Mucosa of rectum (tissue), 2 donors: ENCODE results near the gene THAP3.

Source experiments
- H3K27ac ChIP-seq, 2 donors: one replicate each; pipeline ENCODE4 v1.7.0; 2013; ENCODE audit warnings: inconsistent platforms in 2 of 2, low read depth in 2 of 2, low read length in 2 of 2
- H3K27me3 ChIP-seq, 2 donors: one replicate each; pipeline ENCODE4 v1.7.0; 2013; ENCODE audit warnings: low read length in 2 of 2; ENCODE audit not compliant: control insufficient read depth in 2 of 2, insufficient read depth in 2 of 2
- H3K36me3 ChIP-seq, 2 donors: one replicate each; pipeline ENCODE4 v1.7.0; 2013; ENCODE audit warnings: low read length in 2 of 2; ENCODE audit not compliant: control insufficient read depth in 2 of 2, insufficient read depth in 2 of 2
- H3K4me1 ChIP-seq, 2 donors: one replicate each; pipeline ENCODE4 v1.7.0; 2013; ENCODE audit warnings: low read length in 2 of 2, mild to moderate bottlenecking in 1 of 2; ENCODE audit not compliant: control insufficient read depth in 2 of 2, insufficient read depth in 2 of 2
- H3K4me3 ChIP-seq, 2 donors: one replicate each; pipeline ENCODE4 v1.7.0; 2013; ENCODE audit warnings: low read length in 2 of 2
- H3K9ac ChIP-seq, 2 donors: one replicate each; pipeline ENCODE4 v1.7.0; 2013; ENCODE audit warnings: low read length in 2 of 2, low read depth in 1 of 2, mild to moderate bottlenecking in 1 of 2
- H3K9me3 ChIP-seq, 2 donors: one replicate each; pipeline ENCODE4 v1.7.0; 2013; ENCODE audit warnings: low read length in 2 of 2; ENCODE audit not compliant: control insufficient read depth in 2 of 2
- donor health status: healthy.
- donor health status: Normal muscosa, but diverticular disease.

Gene THAP3

GRCh38 chr1:6584126-6585080 lies 40.3 kb upstream of the THAP3 start:
- no peaks in the 10 kb centered on the region for H3K9me3 ChIP-seq
- H3K9ac ChIP-seq: no peak overlapping the region
- peaks cover 12 to 26% of the 10 kb centered on the region in 2 donors for H3K36me3 ChIP-seq
- H3K4me1 ChIP-seq: peaks cover 25 to 38% of the 10 kb centered on the region in 2 donors
- no peaks in the 10 kb centered on the region for H3K27me3 ChIP-seq
- no peak overlapping the region for H3K4me3 ChIP-seq
- H3K27ac ChIP-seq: no peak overlapping the region

GRCh38 chr1:6585081-6585722 lies 39.5 kb upstream of the THAP3 start:
- Histone ChIP-seq H3K27me3 (no peaks in the 10 kb centered on the region), H3K36me3 (peaks cover 13 to 33% of the 10 kb centered on the region in 2 donors), H3K9me3 (no peaks in the 10 kb centered on the region), H3K9ac (no peak overlapping the region), H3K27ac (no peak overlapping the region), H3K4me3 (no peak overlapping the region), H3K4me1 (peaks cover 24 to 36% of the 10 kb centered on the region in 2 donors)

DNA sequence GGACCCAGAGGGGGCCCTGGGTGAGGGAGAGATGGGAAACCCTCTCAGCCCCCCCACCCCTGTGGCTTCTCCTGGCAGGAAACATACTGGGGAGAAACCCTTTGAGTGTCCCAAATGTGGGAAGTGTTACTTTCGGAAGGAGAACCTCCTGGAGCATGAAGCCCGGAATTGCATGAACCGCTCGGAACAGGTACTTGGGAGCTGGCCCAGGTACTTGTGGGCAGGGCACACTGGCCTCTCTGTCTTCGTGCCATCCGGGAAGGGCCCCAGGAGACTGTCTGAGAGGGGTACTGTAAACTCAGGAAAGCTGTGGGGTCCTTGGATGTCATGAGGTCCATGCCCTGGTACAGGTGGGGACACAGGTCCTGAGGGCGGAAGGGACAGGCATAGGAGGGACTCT lies 38.8 kb upstream of the THAP3 start:
- H3K36me3 ChIP-seq: peaks cover 13 to 37% of the 10 kb centered on the region in 2 donors
- H3K27ac ChIP-seq: no peak overlapping the region
- H3K4me1 ChIP-seq: peaks cover 20 to 30% of the 10 kb centered on the region in 2 donors
- no peak overlapping the region for H3K4me3 ChIP-seq
- no peaks in the 10 kb centered on the region for H3K27me3 ChIP-seq
- H3K9ac ChIP-seq: no peak overlapping the region
- no peaks in the 10 kb centered on the region for H3K9me3 ChIP-seq

- H3K36me3 ChIP-seq: peaks cover 13 to 37% of the 10 kb centered on the region in 2 donors
- no peak overlapping the region for H3K27ac ChIP-seq
- H3K4me1 ChIP-seq: peaks cover 15 to 25% of the 10 kb centered on the region in 2 donors
- H3K4me3 ChIP-seq: no peak overlapping the region
- H3K9me3 ChIP-seq: no peaks in the 10 kb centered on the region
- no peak overlapping the region for H3K9ac ChIP-seq
- no peaks in the 10 kb centered on the region for H3K27me3 ChIP-seq
Observed at GRCh38 chr1:6586404-6586816, 38.3 kb upstream of the THAP3 start.

DNA sequence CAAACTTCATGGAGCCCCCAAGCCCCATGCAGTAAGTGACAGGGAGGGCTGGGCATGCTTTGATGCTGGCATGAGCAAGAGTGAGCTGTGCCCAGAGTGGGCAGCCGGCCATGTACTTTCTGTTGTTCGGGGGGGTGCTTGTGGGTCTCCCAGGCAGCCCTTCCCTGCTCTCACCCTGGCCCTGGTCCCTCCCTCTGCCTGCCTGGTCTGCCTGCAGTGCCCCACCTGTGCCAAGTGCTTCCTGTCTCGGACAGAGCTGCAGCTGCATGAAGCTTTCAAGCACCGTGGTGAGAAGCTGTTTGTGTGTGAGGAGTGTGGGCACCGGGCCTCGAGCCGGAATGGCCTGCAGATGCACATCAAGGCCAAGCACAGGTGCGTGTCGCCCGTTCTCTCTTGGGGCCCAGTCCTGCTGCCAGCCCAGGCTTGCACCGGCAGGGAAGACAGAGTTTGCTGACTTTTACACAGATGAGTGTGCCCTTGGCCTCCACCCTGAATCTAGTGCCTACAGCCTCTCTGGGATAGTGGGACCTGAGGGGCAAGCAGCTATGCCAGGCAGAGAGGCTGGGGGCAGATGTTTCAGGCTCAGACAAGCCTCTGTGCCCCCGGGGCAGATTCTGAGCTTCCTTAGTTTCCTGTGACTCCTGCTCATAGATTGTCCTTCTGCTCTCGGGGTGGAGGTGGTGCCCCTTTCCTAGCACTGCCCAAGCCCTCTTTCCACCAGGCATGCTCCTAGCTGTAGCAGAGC lies 37.2 kb upstream of the THAP3 start:
- H3K27me3 ChIP-seq: no peaks in the 10 kb centered on the region
- no peak overlapping the region for H3K4me3 ChIP-seq
- peak overlapping the region in 1 of 2 donors; percentile 15 for H3K9ac ChIP-seq
- peaks cover 20 to 44% of the 10 kb centered on the region in 2 donors for H3K36me3 ChIP-seq
- H3K4me1 ChIP-seq: peaks cover 5 to 15% of the 10 kb centered on the region in 2 donors
- H3K27ac ChIP-seq: no peak overlapping the region
- no peaks in the 10 kb centered on the region for H3K9me3 ChIP-seq

DNA sequence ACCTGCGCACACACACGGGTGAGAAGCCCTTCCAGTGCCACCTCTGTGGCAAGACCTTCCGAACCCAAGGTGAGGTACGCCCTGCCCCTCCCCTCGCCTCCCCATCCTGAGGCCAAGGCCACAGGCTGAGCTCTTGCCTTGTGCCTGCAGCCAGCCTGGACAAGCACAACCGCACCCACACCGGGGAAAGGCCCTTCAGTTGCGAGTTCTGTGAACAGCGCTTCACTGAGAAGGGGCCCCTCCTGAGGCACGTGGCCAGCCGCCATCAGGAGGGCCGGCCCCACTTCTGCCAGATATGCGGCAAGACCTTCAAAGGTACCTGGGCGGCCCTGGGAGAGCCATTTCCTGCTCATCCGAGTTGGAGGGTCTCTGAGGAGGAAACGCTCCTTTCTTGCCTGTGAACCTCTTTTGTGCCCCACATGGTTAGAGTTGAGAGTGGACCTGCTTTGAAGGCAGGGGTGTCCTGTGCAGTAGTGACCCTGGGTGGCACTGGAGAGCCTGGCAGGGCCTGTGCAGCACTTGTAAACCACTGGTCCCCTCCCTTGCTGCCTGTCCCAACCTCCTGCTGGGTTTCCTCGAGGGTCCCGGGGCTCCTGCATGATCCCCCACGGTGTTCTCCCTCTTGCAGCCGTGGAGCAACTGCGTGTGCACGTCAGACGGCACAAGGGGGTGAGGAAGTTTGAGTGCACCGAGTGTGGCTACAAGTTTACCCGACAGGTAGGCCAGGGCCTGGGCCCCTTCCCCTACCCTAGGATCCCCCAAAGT lies 36.4 kb upstream of the THAP3 start:
- no peaks in the 10 kb centered on the region for H3K9me3 ChIP-seq
- no peak overlapping the region for H3K27ac ChIP-seq
- no peaks in the 10 kb centered on the region for H3K27me3 ChIP-seq
- peaks cover 0 to 10% of the 10 kb centered on the region in 2 donors for H3K4me1 ChIP-seq
- no peak overlapping the region for H3K4me3 ChIP-seq
- H3K9ac ChIP-seq: no peak overlapping the region
- peaks cover 28 to 52% of the 10 kb centered on the region in 2 donors for H3K36me3 ChIP-seq

- H3K4me3 ChIP-seq: no peak overlapping the region
- H3K27me3 ChIP-seq: no peaks in the 10 kb centered on the region
- no peak overlapping the region for H3K9ac ChIP-seq
- no peaks in the 10 kb centered on the region for H3K9me3 ChIP-seq
- peaks cover 35 to 59% of the 10 kb centered on the region in 2 donors for H3K36me3 ChIP-seq
- H3K27ac ChIP-seq: no peak overlapping the region
- H3K4me1 ChIP-seq: peaks cover 0 to 10% of the 10 kb centered on the region in 2 donors
Observed at GRCh38 chr1:6588893-6589520, 35.7 kb upstream of the THAP3 start.

DNA sequence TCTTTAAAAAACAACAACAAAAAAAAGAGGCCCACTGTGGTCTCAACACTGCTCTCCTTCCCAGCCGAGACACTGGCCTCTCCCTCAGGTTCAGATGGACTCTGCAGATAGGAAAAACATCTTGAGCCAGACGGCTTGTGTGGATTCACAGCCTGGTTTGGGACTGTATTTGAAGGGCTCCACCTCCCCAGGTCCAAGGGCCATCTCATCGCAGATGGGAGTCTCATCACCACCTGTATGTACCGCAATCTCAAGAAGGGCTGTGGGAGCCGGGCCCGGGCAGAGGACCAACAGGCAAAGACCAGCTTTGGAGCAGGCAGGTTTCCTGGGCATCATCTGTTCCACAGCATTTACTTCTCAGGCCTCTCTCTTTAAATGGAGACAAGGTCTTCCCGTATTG lies 34.6 kb upstream of the THAP3 start:
- H3K27ac ChIP-seq: no peak overlapping the region
- H3K4me1 ChIP-seq: peaks cover 0 to 10% of the 10 kb centered on the region in 2 donors
- no peaks in the 10 kb centered on the region for H3K9me3 ChIP-seq
- no peak overlapping the region for H3K9ac ChIP-seq
- H3K27me3 ChIP-seq: no peaks in the 10 kb centered on the region
- H3K36me3 ChIP-seq: peaks cover 41 to 66% of the 10 kb centered on the region in 2 donors
- no peak overlapping the region for H3K4me3 ChIP-seq

GRCh38 chr1:6591222-6591621 lies 33.4 kb upstream of the THAP3 start:
- no peak overlapping the region for H3K9ac ChIP-seq
- H3K36me3 ChIP-seq: peaks cover 50 to 75% of the 10 kb centered on the region in 2 donors
- H3K9me3 ChIP-seq: no peaks in the 10 kb centered on the region
- H3K4me3 ChIP-seq: no peak overlapping the region
- peaks cover 0 to 10% of the 10 kb centered on the region in 2 donors for H3K4me1 ChIP-seq
- no peaks in the 10 kb centered on the region for H3K27me3 ChIP-seq
- H3K27ac ChIP-seq: no peak overlapping the region
